LoVo (cell line): Measurements from ENCODE around the gene BRMS1L.
"Not testable (repeated sequence)": the region's sequence is repeated elsewhere in the genome, so short reads cannot be mapped to it uniquely, and the experiment has no call there.

Source experiments
- DNase-seq: peaks from one replicate; pipeline ENCODE4 v3.0.0-alpha.2; 2016; ENCODE audit warnings: low spot score

Gene BRMS1L

GRCh38 chr14:35821564-35822411 lies 4.3 kb upstream of the BRMS1L start:
- peak; percentile 60 for DNase-seq

GRCh38 chr14:35822501-35822900 lies 3.6 kb upstream of the BRMS1L start:
- DNase-seq = no peak

- not testable (repeated sequence) for DNase-seq
These were observed 1.5 kb upstream of the BRMS1L start for GRCh38 chr14:35824446-35825165.

- no peak for DNase-seq
These were observed 245 bp upstream of the BRMS1L start for GRCh38 chr14:35825968-35826217.

- no peak for DNase-seq
These were observed 846 bp downstream of the BRMS1L start for GRCh38 chr14:35826952-35827416.

GRCh38 chr14:35827678-35828472 lies 1.7 kb downstream of the BRMS1L start:
- DNase-seq = no peak

GRCh38 chr14:35829449-35829848 lies 3.3 kb downstream of the BRMS1L start:
- no peak for DNase-seq

- no peak for DNase-seq
These were observed 9.3 kb downstream of the BRMS1L start for GRCh38 chr14:35835208-35835982.

GRCh38 chr14:35841704-35842103 lies 15.6 kb downstream of the BRMS1L start:
- not testable (repeated sequence) for DNase-seq

- DNase-seq = not testable (repeated sequence)
These were observed 16.1 kb downstream of the BRMS1L start for GRCh38 chr14:35842245-35842644.

GRCh38 chr14:35844494-35844893 lies 18.4 kb downstream of the BRMS1L start:
- no peak for DNase-seq

- DNase-seq = no peak
These were observed 21.5 kb downstream of the BRMS1L start for GRCh38 chr14:35847636-35848035.

GRCh38 chr14:35849122-35849521 lies 23.0 kb downstream of the BRMS1L start:
- no peak for DNase-seq

- no peak for DNase-seq
These were observed 25.7 kb downstream of the BRMS1L start for GRCh38 chr14:35851823-35852222.

GRCh38 chr14:35853225-35853624 lies 27.1 kb downstream of the BRMS1L start:
- no peak for DNase-seq

- DNase-seq = no peak
These were observed 28.6 kb downstream of the BRMS1L start for GRCh38 chr14:35854696-35855270.

GRCh38 chr14:35855876-35856481 lies 29.8 kb downstream of the BRMS1L start:
- no peak for DNase-seq

GRCh38 chr14:35858521-35859209 lies 32.5 kb downstream of the BRMS1L start:
- DNase-seq = no peak

GRCh38 chr14:35861204-35861868 lies 35.2 kb downstream of the BRMS1L start:
- DNase-seq = no peak
